T-helper 1 cell treated with Interleukin-12 subunit alpha and Interleukin-12 subunit beta and Interleukin-4 antibody, amounts not matched to agents 30 ng/mL and 1 ng/mL, for 36 hours (primary cell): Measurements from ENCODE around the gene NAXD. TPM values are rescaled to one million over a fixed set of nuclear protein-coding genes. Genes with fewer than 3 reads are reported as not detected.

ENCODE experiments used
- intact Hi-C: fragments of 100-400 bp; cut with micrococcal nuclease; formaldehyde crosslinking; loops from one replicate; pipeline ENCODE4 v1.15.1; 2024
- total RNA-seq: library from RNA; stranded (reverse); gene quantifications from 2 replicates; pipeline ENCODE4 v1.2.3, GENCODE V29; 2022

The NAXD gene
- total RNA-seq, 1 donor from 2014 or later: 27.2 TPM

- intact Hi-C loops: no loop called here
These were observed 73.7 kb downstream of the NAXD start for GRCh38 chr13:110689041-110689440.

Other genes with a start within 250 kb of the NAXD start
- 2.0 and 2.8 TPM in 2 replicates for gene RAB20, start 53.8 kb upstream of the NAXD start, total RNA-seq
- 67.0 and 81.3 TPM in 2 replicates for gene CARS2, start 90.6 kb downstream of the NAXD start, total RNA-seq
- gene ING1, start 98.2 kb downstream of the NAXD start, total RNA-seq: 11.4 and 12.6 TPM in 2 replicates